CD4-positive, alpha-beta T cell treated with Interferon gamma for 1 hour (primary cell): ENCODE measurements around the gene SPOUT1.
"Not testable (repeated sequence)": the region's sequence is repeated elsewhere in the genome, so short reads cannot be mapped to it uniquely, and the experiment has no call there.

ENCODE experiments used
- DNase-seq: peaks from one replicate; pipeline ENCODE4 v3.0.0-alpha.2; 2020

SPOUT1 gene

GRCh38 chr9:128809036-128809599 is 20.5 kb downstream of the SPOUT1 start:
- no peak for DNase-seq

GRCh38 chr9:128808543-128808942 is 21.1 kb downstream of the SPOUT1 start:
- no peak for DNase-seq

- no peak for DNase-seq
Measured at GRCh38 chr9:128807827-128808226, 21.8 kb downstream of the SPOUT1 start.

GRCh38 chr9:128805661-128806060 is 23.9 kb downstream of the SPOUT1 start:
- DNase-seq, result no peak

GRCh38 chr9:128802482-128802881 is 27.1 kb downstream of the SPOUT1 start:
- DNase-seq, result no peak

- DNase-seq, result no peak
Measured at GRCh38 chr9:128800061-128800460, 29.5 kb downstream of the SPOUT1 start.

GRCh38 chr9:128798896-128799295 is 30.7 kb downstream of the SPOUT1 start:
- DNase-seq, result no peak

- not testable (repeated sequence) for DNase-seq
Measured at GRCh38 chr9:128794961-128795360, 34.6 kb downstream of the SPOUT1 start.

- DNase-seq, result no peak
Measured at GRCh38 chr9:128792978-128793686, 36.5 kb downstream of the SPOUT1 start.

- no peak for DNase-seq
Measured at GRCh38 chr9:128792134-128792533, 37.5 kb downstream of the SPOUT1 start.

GRCh38 chr9:128790536-128790935 is 39.1 kb downstream of the SPOUT1 start:
- no peak for DNase-seq

GRCh38 chr9:128788445-128788844 is 41.1 kb downstream of the SPOUT1 start:
- no peak for DNase-seq

- DNase-seq, result no peak
Measured at GRCh38 chr9:128787659-128788058, 41.9 kb downstream of the SPOUT1 start.

- peak; percentile 88 for DNase-seq
Measured at GRCh38 chr9:128786681-128787601, 42.7 kb downstream of the SPOUT1 start, which contains the start of gene TBC1D13. TSS of gene TBC1D13 (plus strand) at chr9:128787253. CDS start at chr9:128787354, 101 bp downstream.

GRCh38 chr9:128785427-128785826 is 44.2 kb downstream of the SPOUT1 start:
- DNase-seq, result no peak

- no peak for DNase-seq
Measured at GRCh38 chr9:128782669-128783068, 46.9 kb downstream of the SPOUT1 start.

GRCh38 chr9:128781187-128782070 is 48.2 kb downstream of the SPOUT1 start:
- no peak for DNase-seq

- DNase-seq, result not testable (repeated sequence)
Measured at GRCh38 chr9:128780093-128780492, 49.5 kb downstream of the SPOUT1 start.

- no peak for DNase-seq
Measured at GRCh38 chr9:128774804-128775203, 54.8 kb downstream of the SPOUT1 start.

GRCh38 chr9:128773049-128773448 is 56.5 kb downstream of the SPOUT1 start:
- no peak for DNase-seq

- DNase-seq, result peak; percentile 91
Measured at GRCh38 chr9:128771745-128772519, 57.7 kb downstream of the SPOUT1 start, which contains the start of gene ZER1. TSS of gene ZER1 (minus strand) at chr9:128771927. CDS start at chr9:128755565, 16,362 bp downstream.
